T-helper 1 cell treated with Interleukin-12 subunit alpha and Interleukin-12 subunit beta and Interleukin-4 antibody, amounts not matched to agents 30 μg/mL and 1 μg/mL, for 36 hours (primary cell): ENCODE measurements around the gene PDE6A.
A peak's percentile ranks its signal among the peaks of the same experiment; 100 is the strongest.
"Not testable (repeated sequence)": the region's sequence is repeated elsewhere in the genome, so short reads cannot be mapped to it uniquely, and the experiment has no call there.

ENCODE experiments used
- H3K27ac Mint-ChIP-seq: one replicate; pipeline ENCODE4 v1.8.0; 2021; ENCODE audit warnings: mild to moderate bottlenecking, mixed read lengths
- H3K27me3 Mint-ChIP-seq: one replicate; pipeline ENCODE4 v1.8.0; 2021; ENCODE audit warnings: low read depth, mixed read lengths
- H3K36me3 Mint-ChIP-seq: one replicate; pipeline ENCODE4 v1.8.0; 2021; ENCODE audit warnings: low read depth, mixed read lengths
- H3K4me1 Mint-ChIP-seq: one replicate; pipeline ENCODE4 v1.8.0; 2021; ENCODE audit warnings: low read depth, mixed read lengths
- H3K4me3 Mint-ChIP-seq: one replicate; pipeline ENCODE4 v1.8.0; 2021; ENCODE audit warnings: mild to moderate bottlenecking, moderate library complexity, mixed read lengths
- H3K9me3 Mint-ChIP-seq: one replicate; pipeline ENCODE4 v1.8.0; 2021; ENCODE audit warnings: mixed read lengths

PDE6A gene

GRCh38 chr5:149882633-149883032, 62.0 kb downstream of the PDE6A start:
- not testable (repeated sequence) for H3K9me3 Mint-ChIP-seq, H3K27ac Mint-ChIP-seq, H3K4me1 Mint-ChIP-seq, H3K36me3 Mint-ChIP-seq, H3K4me3 Mint-ChIP-seq, H3K27me3 Mint-ChIP-seq

DNA sequence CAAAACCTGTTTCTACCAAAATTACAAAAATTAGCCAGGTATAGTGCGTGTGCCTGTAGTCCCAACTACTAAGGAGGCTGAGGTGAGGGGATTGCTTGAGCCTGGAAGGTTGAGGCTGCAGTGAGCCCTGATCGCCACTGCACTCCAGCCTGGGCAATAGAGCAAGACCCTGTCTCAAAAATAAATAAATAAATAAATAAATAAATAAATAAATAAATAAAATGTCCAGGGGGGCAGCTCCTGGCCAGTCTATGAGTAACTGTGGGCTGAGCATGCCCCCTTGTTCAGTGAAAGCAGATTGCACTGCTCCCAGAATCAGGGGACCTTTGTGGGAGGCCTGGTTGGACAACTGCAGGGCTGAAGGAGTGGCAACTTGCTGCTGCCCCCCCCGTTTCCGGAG, 62.7 kb downstream of the PDE6A start:
- H3K27me3 Mint-ChIP-seq: no peaks in the 10 kb centered on the region
- H3K27ac Mint-ChIP-seq: no peak overlapping the region
- H3K4me1 Mint-ChIP-seq: no peaks in the 10 kb centered on the region
- H3K9me3 Mint-ChIP-seq: peaks cover 5% of the 10 kb centered on the region
- H3K36me3 Mint-ChIP-seq: no peaks in the 10 kb centered on the region
- no peak overlapping the region for H3K4me3 Mint-ChIP-seq

GRCh38 chr5:149881069-149881622, 63.4 kb downstream of the PDE6A start:
- no peak overlapping the region for H3K27ac Mint-ChIP-seq
- no peaks in the 10 kb centered on the region for H3K36me3 Mint-ChIP-seq
- no peaks in the 10 kb centered on the region for H3K4me1 Mint-ChIP-seq
- H3K4me3 Mint-ChIP-seq: no peak overlapping the region
- peaks cover 5% of the 10 kb centered on the region for H3K9me3 Mint-ChIP-seq
- no peaks in the 10 kb centered on the region for H3K27me3 Mint-ChIP-seq

DNA sequence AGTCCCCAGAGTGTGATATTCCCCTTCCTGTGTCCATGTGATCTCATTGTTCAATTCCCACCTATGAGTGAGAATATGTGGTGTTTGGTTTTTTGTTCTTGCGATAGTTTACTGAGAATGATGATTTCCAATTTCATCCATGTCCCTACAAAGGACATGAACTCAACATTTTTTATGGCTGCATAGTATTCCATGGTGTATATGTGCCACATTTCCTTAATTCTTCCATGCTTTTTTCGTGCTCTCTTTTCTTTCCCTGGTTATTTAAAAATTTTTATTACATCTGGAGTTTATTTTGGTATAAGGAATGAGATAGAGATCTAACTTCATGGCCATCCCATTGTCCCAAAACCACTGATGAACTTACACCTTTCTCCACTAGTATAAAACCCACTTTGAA, 65.0 kb downstream of the PDE6A start:
- not testable (repeated sequence) for H3K9me3 Mint-ChIP-seq, H3K4me1 Mint-ChIP-seq, H3K36me3 Mint-ChIP-seq, H3K27ac Mint-ChIP-seq, H3K4me3 Mint-ChIP-seq, H3K27me3 Mint-ChIP-seq

DNA sequence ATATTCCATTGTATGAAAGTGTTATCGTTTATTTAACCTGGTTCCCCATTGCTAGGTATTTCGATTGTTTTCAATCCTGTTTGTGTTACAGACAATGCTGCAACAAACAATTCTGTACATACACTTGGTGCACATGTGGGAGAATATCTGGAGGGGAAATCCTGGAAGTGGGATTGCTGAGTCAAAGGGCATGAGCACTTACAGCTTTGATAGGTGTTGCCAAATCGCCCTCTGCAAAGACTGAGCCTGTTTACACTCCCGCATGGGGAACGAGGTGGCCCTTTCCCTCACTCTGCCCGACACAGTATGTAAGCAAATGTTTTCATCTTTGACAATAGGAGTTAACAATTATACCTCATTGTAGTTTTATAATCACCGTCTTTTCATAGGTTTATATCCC, 66.2 kb downstream of the PDE6A start:
- Mint-ChIP-seq H3K36me3 (no peaks in the 10 kb centered on the region), H3K27me3 (no peaks in the 10 kb centered on the region), H3K27ac (no peak overlapping the region), H3K4me1 (no peaks in the 10 kb centered on the region), H3K9me3 (peaks cover 5% of the 10 kb centered on the region), H3K4me3 (no peak overlapping the region)

GRCh38 chr5:149873896-149874295, 70.7 kb downstream of the PDE6A start:
- Mint-ChIP-seq H3K9me3 (no peaks in the 10 kb centered on the region), H3K36me3 (no peaks in the 10 kb centered on the region), H3K4me1 (peaks cover 5% of the 10 kb centered on the region), H3K4me3 (no peak overlapping the region), H3K27ac (no peak overlapping the region), H3K27me3 (no peaks in the 10 kb centered on the region)

- no peak overlapping the region for H3K4me3 Mint-ChIP-seq
- no peaks in the 10 kb centered on the region for H3K27me3 Mint-ChIP-seq
- H3K27ac Mint-ChIP-seq: no peak overlapping the region
- H3K36me3 Mint-ChIP-seq: no peaks in the 10 kb centered on the region
- H3K9me3 Mint-ChIP-seq: no peaks in the 10 kb centered on the region
- H3K4me1 Mint-ChIP-seq: peaks cover 5% of the 10 kb centered on the region
These were observed 72.1 kb downstream of the PDE6A start for GRCh38 chr5:149872351-149873040.

GRCh38 chr5:149871471-149871870, 73.1 kb downstream of the PDE6A start:
- H3K36me3 Mint-ChIP-seq: no peaks in the 10 kb centered on the region
- peaks cover 5% of the 10 kb centered on the region for H3K4me1 Mint-ChIP-seq
- H3K4me3 Mint-ChIP-seq: no peak overlapping the region
- H3K27me3 Mint-ChIP-seq: no peaks in the 10 kb centered on the region
- no peak overlapping the region for H3K27ac Mint-ChIP-seq
- H3K9me3 Mint-ChIP-seq: no peaks in the 10 kb centered on the region

GRCh38 chr5:149870697-149871096, 73.9 kb downstream of the PDE6A start:
- H3K27me3 Mint-ChIP-seq: no peaks in the 10 kb centered on the region
- H3K9me3 Mint-ChIP-seq: peaks cover 6% of the 10 kb centered on the region
- H3K36me3 Mint-ChIP-seq: no peaks in the 10 kb centered on the region
- H3K4me1 Mint-ChIP-seq: peaks cover 5% of the 10 kb centered on the region
- H3K27ac Mint-ChIP-seq: no peak overlapping the region
- H3K4me3 Mint-ChIP-seq: no peak overlapping the region

DNA sequence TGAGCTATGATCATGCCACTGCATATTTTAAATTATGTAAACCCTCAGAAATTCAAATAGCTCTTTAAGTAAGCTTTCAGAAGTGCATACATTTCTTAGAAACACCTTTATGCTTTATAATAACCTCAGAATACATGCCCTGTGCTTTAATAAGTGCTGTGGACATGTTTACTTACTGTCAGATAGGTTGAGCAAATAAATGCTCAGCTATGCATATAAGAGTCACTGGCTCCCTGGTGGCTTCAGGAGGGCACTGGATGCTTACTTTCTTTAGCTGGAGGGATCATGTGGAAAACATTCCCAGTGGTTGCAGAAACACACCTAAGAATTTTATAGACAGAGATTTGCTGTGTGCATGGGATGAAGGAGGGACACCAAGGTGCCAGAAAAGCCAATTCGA, 74.4 kb downstream of the PDE6A start:
- no peak overlapping the region for H3K4me3 Mint-ChIP-seq
- no peaks in the 10 kb centered on the region for H3K36me3 Mint-ChIP-seq
- H3K9me3 Mint-ChIP-seq: peaks cover 6% of the 10 kb centered on the region
- no peaks in the 10 kb centered on the region for H3K27me3 Mint-ChIP-seq
- H3K27ac Mint-ChIP-seq: no peak overlapping the region
- H3K4me1 Mint-ChIP-seq: peaks cover 5% of the 10 kb centered on the region

- Mint-ChIP-seq H3K27ac (peak overlapping the region; percentile 8), H3K36me3 (no peaks in the 10 kb centered on the region), H3K4me3 (no peak overlapping the region), H3K4me1 (peaks cover 5% of the 10 kb centered on the region), H3K9me3 (peaks cover 6% of the 10 kb centered on the region), H3K27me3 (no peaks in the 10 kb centered on the region)
These were observed 75.2 kb downstream of the PDE6A start for GRCh38 chr5:149869411-149869821.

DNA sequence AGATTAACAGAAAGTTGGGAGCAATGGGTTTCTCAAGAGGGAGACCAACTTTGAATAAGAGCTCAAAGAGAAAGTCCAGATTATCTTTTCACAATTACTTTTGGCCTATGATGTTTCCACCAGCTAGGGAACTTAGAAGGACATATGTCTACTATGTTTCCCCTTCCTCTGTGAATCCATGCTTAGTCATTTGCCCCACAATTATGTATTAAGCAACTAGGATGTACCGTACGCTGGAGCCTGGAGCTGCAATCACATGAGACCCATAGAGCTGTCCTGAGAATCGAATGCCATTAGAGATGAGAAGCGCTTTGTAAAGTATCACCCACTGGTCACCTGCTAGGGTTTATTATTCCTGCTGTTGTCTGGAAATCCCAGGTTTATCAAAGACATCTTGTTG, 78.8 kb downstream of the PDE6A start:
- Mint-ChIP-seq H3K27ac (no peak overlapping the region), H3K9me3 (peaks cover 6% of the 10 kb centered on the region), H3K27me3 (no peaks in the 10 kb centered on the region), H3K36me3 (no peaks in the 10 kb centered on the region), H3K4me1 (peaks cover 19% of the 10 kb centered on the region), H3K4me3 (no peak overlapping the region)

GRCh38 chr5:149863830-149864229, 80.8 kb downstream of the PDE6A start:
- Mint-ChIP-seq H3K27ac (no peak overlapping the region), H3K36me3 (no peaks in the 10 kb centered on the region), H3K4me1 (peaks cover 23% of the 10 kb centered on the region), H3K27me3 (no peaks in the 10 kb centered on the region), H3K9me3 (peaks cover 6% of the 10 kb centered on the region), H3K4me3 (no peak overlapping the region)

GRCh38 chr5:149863176-149863575, 81.4 kb downstream of the PDE6A start:
- Mint-ChIP-seq H3K27ac (no peak overlapping the region), H3K4me3 (no peak overlapping the region), H3K36me3 (no peaks in the 10 kb centered on the region), H3K27me3 (no peaks in the 10 kb centered on the region), H3K4me1 (peaks cover 23% of the 10 kb centered on the region), H3K9me3 (peaks cover 6% of the 10 kb centered on the region)

GRCh38 chr5:149860801-149861322, 83.7 kb downstream of the PDE6A start:
- Mint-ChIP-seq H3K27ac (peak overlapping the region; percentile 62), H3K4me3 (peak overlapping the region; percentile 34), H3K36me3 (no peaks in the 10 kb centered on the region), H3K9me3 (peaks cover under 1% of the 10 kb centered on the region), H3K4me1 (peaks cover 23% of the 10 kb centered on the region), H3K27me3 (no peaks in the 10 kb centered on the region)
